NCI-H526 treated with DMSO at 0.1 percent for 48 hours (cell line): Measurements from ENCODE around the gene NSMF.

Experiments
- DNase-seq: peaks from one replicate; lab custom pipeline; 2025; lab: John Stamatoyannopoulos, UW

The NSMF gene, protein sequence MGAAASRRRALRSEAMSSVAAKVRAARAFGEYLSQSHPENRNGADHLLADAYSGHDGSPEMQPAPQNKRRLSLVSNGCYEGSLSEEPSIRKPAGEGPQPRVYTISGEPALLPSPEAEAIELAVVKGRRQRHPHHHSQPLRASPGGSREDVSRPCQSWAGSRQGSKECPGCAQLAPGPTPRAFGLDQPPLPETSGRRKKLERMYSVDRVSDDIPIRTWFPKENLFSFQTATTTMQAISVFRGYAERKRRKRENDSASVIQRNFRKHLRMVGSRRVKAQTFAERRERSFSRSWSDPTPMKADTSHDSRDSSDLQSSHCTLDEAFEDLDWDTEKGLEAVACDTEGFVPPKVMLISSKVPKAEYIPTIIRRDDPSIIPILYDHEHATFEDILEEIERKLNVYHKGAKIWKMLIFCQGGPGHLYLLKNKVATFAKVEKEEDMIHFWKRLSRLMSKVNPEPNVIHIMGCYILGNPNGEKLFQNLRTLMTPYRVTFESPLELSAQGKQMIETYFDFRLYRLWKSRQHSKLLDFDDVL

DNA sequence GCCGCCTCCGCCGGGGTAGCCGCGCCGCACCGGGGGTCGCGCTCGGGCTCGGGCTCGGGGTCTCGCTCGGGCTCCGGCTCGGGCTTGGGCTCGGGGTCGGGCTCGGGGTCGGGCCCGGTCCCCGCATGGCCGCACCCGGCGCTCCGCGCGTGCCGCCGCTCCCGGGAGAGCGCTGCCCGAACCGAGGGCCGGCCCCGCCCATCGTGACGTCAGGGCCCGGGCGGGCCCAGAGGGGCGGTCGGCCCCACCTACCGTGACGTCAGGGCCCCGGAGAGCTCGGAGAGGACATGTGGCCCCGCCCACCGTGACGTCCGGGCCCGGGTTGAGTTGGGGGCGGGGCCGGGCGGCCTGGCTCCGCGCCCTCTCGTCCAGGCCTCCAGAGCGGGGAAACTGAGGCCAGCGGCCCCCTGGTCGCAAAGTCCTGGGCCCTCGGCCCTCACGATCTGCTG lies at the start of gene NSMF:
NSMF (minus strand) TSS at position 183 of the 449 bp plus-strand sequence. CDS start 232 bp downstream, outside the sequence.
- peak; percentile 32 for DNase-seq

DNA sequence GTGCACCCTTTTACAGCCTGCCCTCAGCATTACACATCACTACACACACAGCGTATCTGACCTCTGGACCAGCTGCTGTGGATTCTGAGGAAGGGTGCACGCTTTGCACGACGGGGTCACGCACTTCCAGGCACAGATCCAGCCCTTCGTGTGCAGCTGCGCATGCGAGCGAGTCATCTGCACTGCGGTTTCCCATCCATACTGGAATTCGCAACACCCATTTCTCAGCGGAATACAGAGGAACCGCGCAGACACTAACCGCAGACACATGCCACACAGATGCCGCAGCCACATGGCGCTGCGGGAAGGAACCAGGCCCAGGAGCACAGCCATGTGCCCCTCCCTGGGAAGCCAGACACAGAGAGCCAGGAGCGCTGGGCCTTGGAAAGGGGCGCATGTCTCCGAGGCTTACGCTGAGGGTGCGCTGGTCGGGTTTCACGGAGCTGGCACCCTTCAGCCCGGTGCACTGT lies 47.6 kb upstream of the NSMF start:
- no peak for DNase-seq

DNA sequence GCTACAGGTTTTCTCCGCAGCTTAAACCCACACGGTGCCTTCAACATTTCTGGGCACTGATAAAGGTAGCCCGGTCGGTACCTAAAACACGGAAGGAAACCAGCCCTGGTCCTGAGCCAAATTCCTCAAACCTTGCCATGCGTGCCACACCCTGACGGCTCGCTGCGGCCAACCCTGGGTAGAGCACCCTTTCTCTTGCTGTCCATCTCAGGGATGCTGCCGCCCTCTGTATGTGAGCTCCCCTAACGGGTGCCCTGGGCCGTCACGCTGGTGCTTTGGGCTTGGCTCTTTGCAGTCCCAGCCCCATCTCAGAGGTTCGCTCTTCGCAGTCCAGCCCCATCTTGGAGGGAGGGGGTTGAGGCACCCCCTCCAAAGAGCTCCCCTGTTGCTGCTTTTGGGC lies 47.1 kb upstream of the NSMF start:
- no peak for DNase-seq

DNA sequence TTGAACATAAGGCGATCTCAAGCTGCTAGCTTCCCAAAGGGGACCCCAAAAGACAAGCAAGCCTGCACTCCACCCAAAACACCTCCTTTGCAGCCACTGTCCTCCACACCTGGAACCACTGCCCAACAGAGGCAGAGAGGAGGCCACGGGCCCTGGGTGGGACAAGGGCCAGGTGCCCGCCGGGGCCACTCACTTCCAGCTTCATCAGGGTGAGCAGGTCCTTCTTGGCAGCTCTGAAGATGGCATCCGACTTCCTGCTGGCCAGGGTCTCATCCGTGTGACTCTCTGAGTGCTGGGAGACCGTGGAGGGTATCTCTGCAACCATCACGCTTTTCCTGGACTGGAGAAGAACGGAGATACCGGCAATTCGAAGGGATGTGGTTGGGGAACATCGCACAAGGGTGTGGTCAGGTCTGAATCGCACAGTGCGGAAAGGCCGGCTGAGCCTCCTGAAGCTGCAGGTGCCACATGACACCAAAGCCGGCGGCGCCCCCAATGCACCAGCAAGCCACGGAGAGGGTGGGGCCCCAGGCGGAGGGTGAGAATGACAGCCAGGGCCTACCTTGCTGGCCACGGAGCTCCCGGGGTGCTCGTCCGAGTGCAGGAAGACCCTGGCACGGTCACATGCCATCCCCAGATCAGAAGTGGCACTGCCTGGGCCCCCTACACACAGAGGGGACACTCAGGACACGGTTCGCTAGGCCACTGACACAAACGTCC lies 46.4 kb upstream of the NSMF start:
- no peak for DNase-seq

DNA sequence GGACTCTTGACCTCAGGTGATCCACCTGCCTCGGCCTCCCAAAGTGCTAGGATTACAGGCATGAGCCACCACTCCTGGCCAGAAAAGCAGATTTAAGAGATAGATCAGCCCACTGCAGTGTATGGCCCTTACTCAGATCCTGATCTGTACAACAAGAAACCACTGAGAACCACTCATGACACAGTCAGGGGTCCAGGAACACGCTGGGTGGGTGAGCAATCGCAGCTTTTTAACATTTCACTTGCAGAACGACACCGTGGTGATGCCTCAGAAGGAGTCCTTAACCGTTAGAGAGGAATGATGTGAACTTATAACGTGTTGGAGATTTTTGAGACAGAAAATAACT lies 45.3 kb upstream of the NSMF start:
- DNase-seq, result no peak

DNA sequence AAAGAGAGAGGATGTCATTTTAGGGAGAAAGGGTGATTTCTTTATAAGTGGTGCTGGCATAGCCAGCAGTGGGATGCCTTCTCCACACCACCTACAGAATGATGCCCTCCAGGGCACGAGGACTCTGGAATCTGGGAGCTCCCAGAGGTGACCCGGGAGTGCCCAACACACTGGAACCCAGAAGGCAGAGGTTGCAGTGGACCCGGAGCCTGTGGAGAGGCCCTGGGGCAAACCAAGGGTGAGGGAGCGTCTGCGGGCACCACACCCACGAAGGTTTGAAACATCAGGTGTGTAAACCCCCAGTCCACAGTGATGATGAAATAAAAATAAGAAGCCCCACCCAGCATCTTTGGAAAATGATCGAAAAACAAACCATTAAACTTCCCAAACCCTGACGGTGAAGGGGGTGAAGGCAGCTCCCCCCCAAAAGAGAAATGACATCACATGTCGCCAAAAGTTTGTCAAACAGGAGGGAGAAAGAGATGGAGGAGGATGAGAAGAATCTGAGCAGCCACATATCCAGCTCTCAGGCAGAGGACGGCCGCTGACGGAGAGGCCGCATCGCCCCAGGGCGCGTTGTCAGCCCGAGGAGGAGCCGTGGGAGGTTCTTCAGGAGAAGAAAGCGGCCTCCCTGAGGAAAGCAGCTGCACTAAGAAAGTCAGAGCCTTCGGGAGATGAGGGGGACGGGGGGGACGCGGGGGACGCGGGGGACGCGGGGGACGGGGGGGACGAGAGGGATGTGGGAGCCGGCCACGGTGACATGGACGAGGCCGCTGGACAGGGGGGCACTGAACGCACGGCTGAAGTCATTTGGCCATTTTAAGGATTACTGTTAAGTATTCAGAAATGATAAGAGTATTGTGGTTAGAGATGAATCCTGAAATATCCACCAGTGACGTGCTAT lies 43.1 kb upstream of the NSMF start:
- no peak for DNase-seq

DNA sequence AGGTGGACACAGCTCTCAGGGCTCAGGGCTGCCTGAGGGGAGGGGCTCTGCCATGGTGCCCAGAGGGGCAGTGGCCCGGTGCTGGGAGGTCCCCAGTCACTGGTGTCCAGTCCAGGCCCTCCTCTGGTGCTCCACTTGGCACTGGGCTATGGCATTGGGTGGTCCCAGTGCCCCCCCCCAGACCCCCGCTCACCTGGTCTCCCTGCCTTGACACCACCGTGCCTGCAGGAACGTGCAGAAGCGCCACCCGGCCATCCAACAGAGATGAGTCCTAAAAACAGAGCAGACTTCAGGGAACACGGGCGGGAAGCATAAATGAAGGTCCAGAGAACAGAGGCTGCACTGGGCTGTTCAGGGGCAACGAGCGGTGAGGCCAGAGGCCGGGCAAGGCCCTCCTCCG lies 42.3 kb upstream of the NSMF start:
- DNase-seq, result no peak

DNA sequence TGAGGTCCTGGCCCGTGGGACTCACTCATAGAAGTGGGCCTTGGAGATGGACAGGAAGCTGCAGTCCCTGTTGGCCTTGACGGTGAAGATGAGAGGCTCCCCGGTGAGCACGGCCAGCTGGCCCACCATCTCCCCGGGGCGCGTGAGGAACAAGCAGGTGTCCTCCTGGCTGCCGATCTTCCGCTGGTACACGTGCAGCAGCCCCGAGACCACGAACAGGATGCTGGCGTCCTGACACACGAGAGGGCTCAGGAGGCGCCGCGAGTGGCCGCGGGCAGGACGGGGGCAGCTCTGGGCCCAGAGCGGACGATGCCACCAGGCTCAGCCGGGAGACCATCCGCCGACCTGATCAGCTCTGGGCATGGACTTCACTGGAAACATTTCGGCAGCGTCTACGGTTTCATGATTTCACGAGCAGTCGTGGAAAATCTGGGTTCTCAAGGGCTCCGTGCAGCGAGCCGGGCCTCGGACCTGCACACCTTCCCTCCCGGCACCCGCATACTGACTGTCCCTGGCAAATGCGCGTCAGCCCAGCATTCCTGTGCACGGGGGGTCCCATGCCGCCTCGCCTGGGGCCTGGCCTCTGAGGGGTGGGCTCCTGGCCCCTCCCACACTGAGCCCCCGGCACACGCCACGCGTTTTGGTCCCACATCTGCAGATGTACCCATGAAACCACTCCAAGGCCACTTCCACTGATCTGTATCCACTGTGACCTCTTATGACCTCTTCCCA lies 41.7 kb upstream of the NSMF start:
- no peak for DNase-seq

DNA sequence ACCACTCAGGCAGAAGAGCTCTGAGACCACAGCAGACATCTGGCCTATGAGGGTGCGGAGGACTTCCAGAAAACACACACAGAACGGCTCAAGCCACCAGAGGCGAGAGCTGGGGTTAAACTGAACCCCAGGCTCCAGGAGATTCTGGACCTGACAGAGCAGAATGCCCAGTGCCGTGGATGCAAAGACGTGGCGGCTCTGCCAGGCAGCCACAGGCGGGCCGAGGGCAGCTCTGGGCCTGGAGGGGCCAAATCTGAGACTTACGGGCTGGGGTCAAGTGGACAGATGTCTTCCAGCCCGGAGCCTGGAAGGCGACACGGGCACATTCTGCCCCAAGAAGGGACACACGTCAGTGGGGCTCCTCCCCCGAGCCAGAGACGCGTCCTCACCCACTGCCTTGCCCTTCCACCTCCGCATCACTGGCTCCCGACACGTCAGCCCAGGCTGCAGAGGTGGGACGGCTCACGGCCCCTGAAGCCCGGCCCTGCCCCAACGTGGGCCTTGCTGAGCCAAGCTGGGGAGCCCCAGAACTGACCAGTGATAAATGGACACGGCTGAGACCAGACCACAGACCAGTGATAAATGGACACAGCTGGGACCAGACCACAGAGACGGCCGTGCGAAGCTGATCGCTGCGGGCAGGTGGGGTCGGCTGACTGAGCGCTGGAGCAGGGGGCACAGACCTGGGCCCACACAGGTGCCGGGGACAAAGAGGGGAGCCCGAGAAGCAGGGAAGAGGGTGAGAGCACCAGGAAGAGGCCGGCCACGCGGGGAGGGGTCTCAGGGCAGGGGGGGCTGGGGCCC lies 40.9 kb upstream of the NSMF start:
- no peak for DNase-seq

DNA sequence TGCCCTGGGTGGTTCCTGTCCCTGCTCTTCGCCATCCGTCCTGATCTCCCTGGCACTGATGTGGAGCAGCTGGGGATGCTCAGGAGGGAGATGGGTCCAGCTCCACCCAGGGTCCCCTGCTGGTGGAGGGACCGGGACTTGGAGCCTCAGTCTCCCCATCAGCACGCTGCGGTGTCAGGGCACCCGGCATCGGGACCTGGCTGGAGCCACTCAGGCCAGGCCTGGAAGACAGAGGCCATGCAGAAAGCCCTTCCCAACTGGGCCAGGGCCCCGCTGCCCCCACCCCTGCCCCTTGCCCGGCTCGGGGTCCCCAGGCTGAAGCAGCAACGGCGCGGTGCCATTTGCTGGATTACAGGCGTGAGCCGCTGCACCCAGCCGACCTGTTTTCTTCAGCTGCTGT lies 40.3 kb upstream of the NSMF start:
- DNase-seq, result no peak

DNA sequence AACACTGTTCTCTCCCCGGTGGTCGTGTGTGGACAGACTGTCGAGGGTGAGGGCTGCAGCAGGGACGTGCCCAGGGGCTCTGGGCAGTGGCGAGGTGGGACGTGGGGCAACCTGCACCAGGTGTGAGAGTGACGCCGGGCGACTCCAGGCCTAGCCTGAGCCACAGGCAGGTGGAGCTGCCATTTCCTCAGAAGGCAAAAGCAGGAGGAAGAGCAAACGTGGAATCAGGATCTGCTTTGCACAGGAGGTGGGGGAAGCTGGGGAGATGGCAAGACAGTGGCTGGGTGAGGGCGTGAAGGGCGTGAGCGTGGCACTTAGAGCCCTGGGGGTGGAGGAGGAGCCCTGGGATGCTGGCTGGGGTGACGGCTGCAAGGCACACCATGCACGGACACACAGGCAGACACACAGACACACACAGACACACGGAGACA lies 39.6 kb upstream of the NSMF start:
- no peak for DNase-seq

DNA sequence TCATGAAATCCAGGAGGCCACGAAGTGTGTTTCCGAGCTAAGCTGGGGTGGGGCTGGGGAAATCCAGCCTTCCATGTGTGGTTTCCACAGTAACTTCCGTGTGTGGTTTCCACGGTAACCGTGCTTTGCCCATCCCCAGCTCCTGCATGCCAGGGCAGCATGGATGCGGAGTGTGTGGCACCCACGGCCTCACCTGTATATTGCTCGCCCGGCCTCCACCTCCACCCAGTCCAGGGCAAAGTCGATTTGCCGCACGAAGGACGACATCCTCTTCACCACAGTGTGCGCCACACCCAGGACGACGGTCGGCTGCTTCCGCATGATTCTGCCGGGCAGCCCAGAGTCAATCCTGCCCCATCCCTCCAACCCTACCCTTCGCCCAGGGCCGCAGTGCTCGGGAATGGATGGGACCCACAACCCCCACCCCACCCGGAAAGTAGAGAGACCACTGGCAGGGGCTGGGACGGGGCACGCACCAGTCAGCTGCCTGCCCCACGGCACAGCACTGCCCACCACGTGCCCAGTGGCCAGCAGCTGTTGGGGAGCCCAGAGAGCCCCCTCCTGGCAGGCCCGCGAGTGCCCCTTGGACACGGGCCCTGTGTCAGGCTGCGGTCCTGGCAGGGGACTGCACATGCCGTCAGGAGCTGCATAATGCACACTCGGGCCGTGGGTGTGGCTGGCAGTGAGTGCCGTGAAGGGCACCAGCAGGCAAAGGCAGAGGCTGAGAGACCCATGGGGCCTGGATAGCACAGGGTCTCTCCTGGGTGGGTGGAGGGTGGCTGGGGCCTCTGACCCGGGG lies 39.0 kb upstream of the NSMF start:
- no peak for DNase-seq

DNA sequence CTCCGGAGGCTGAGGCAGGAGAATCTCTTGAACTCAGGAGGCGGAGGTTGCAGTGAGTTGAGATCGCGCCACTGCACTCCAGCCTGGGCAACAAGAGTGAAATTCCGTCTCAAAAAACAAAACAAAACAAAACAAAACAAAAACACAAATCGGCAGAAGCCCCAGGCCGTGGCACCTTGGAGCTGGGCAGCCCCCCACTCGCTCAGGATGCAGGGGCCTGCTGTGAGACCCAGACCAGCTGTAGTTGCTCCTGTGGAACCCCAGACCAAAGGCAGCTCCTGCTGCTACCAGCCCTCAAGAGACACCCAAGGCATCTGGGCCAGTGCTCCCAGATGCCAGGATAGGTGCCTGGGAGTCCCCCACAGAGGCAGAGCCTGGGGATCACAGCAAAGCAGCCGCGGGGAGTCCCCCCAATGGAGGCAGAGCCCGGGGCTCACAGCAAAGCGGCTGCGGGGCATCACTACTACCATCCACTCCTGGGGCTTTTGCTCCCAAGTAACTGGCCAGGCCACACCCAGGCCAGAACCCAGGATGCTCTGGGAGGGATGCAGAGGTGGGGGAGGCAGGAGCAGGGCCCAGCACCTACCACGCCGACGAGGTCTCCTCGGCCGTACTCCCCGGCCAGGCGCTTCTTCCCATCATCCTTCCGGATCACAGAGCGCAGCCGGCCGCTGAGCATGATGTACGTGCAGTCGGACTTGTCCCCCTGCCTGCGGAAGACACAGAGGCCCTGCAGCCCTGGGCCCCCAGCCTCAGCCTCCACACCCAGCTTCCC lies 37.7 kb upstream of the NSMF start:
- DNase-seq, result no peak

DNA sequence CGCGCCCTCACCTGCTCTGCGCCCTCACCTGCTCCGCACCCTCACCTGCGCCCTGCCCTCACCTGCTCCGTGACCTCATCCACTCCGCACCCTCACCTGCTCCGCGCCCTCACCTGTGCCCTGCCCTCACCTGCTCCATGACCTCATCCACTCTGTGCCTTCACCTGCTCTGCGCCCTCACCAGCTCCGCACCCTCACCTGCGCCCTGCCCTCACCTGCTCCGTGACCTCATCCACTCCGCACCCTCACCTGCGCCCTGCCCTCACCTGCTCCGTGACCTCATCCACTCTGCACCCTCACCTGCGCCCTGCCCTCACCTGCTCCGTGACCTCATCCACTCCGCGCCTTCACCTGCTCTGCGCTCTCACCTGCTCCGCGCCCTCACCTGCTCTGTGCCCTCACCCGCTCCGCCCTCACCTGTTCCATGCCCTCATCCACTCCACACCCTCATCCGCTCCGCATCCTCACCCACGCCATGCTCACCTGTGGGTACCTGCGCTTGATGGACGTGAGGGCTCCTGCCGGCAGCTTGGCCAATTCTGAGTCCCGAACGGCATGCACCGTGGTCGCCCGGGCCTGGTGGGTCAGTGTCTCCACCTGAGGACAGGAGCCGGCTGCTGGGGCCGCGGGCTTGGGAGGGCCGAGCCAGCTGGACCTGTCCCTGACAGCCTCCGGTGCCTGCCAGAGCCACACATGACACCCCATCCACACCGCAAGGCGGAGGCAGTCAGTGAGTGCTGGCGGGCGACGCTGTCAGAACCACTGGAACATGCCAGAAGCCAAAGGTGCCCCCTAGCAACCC lies 35.6 kb upstream of the NSMF start:
- DNase-seq, result no peak

DNA sequence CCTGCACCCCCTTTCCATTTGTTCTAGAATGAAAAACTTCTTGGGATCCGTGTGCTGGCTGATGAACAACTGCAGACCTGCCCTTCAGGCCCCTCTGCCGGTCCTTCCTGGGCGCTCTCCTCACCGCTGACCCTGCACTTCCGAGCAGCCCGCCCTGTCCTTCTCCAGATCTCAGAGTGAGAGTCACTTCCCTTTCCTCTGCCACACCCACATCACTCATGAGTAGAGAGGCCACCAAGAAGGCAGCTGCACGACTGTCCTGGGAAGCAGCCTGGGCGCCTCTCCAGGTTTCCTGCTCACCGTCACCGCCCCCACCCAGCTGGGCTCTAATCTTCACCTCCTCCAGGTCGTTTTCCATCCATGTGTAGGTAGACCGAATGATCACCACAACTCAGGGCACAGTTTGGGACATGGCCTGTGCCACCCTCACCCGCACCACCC lies 35.0 kb upstream of the NSMF start:
- DNase-seq, result no peak

DNA sequence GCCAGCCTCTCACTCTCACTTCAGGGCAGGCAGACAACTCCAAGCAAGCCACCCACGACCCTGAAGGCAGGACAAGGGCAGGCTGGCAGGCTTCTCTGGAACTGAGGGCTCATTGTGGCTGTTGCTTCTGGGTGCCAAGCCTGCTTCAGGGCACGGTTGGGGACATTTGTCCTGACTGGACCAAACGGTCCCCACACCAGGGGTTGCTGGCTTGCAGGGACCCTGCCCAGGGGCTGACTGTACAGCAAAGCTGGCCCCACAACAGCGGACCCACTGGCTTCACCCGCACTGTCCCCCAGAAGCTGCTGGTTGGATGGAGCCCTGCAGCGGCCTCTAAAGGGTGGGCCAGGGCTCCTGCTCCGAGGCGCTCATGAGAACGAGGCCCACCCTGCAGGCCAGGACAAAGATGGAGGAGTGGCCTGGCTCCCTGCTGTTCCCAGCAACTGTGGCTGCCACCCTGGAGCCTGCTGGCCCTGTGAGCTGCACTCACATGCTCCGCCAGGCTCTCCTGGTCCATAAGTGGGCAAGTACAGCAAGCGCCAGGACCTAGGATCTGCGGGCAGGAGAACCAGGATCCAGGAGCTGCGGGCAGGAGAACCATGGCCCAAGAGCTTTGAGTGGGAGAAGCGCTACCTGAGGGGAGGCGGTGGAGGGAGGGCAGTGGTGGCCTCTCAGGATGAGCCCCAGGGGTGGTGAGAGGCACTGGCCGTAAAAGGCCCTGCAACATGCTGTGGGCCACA lies 34.4 kb upstream of the NSMF start:
- DNase-seq, result no peak
